HEK293T (cell line): ENCODE measurements around the gene SMAD5.

Experiments
- ARNT ChIP-seq: fragments of 450-650 bp; IDR thresholded peaks from 2 replicates; pipeline ENCODE4 v1.6.1; 2017; ENCODE audit warnings: mild to moderate bottlenecking
- BHLHE40 ChIP-seq: fragments of 450-650 bp; IDR thresholded peaks from 2 replicates; pipeline ENCODE4 v1.6.1; 2016; ENCODE audit warnings: mild to moderate bottlenecking, moderate library complexity, borderline replicate concordance
- ELF4 ChIP-seq: fragments of 450-650 bp; IDR thresholded peaks from 2 replicates; pipeline ENCODE4 v1.6.1; 2017; ENCODE audit warnings: antibody characterized with exemption
- FOXA1 ChIP-seq: fragments of 450-650 bp; IDR thresholded peaks from 2 replicates; pipeline ENCODE4 v1.6.1; 2016; ENCODE audit warnings: mild to moderate bottlenecking
- FOXM1 ChIP-seq: fragments of 450-650 bp; IDR thresholded peaks from 2 replicates; pipeline ENCODE4 v1.6.1; 2017; ENCODE audit warnings: mild to moderate bottlenecking, borderline replicate concordance
- HDGF ChIP-seq: fragments of 450-650 bp; IDR thresholded peaks from 2 replicates; pipeline ENCODE4 v1.6.1; 2017; ENCODE audit warnings: antibody characterized with exemption, borderline replicate concordance
- L3MBTL2 ChIP-seq: fragments of 450-650 bp; conservative IDR thresholded peaks from 2 replicates; pipeline ENCODE4 v1.6.1; 2016; ENCODE audit warnings: mild to moderate bottlenecking
- NFRKB ChIP-seq: fragments of 450-650 bp; IDR thresholded peaks from 2 replicates; pipeline ENCODE4 v1.6.1; 2016; ENCODE audit warnings: mild to moderate bottlenecking, moderate library complexity
- PKNOX1 ChIP-seq: fragments of 450-650 bp; IDR thresholded peaks from 2 replicates; pipeline ENCODE4 v1.6.1; 2016
- SP1 ChIP-seq: fragments of 450-650 bp; IDR thresholded peaks from 2 replicates; pipeline ENCODE4 v1.6.1; 2017
- SUZ12 ChIP-seq: fragments of 450-650 bp; IDR thresholded peaks from 2 replicates; pipeline ENCODE4 v1.6.1; 2016; ENCODE audit warnings: mild to moderate bottlenecking
- TARDBP ChIP-seq: fragments of 450-650 bp; IDR thresholded peaks from 2 replicates; pipeline ENCODE4 v1.6.1; 2016
- ZNF384 ChIP-seq: fragments of 450-650 bp; IDR thresholded peaks from 2 replicates; pipeline ENCODE4 v1.6.1; 2016

- TF ChIP-seq SP1 (no peak), TARDBP (no peak), ARNT (no peak), SUZ12 (no peak), FOXM1 (no peak), BHLHE40 (no peak), NFRKB (no peak), FOXA1 (no peak), HDGF (no peak), L3MBTL2 (no peak), ELF4 (no peak), ZNF384 (no peak), PKNOX1 (no peak)
These were observed 45.7 kb upstream of the SMAD5 start for GRCh38 chr5:136086783-136087566.
